Trophoblast cell (in vitro differentiated cells and primary cell): ENCODE data around the gene SYNE2.
"Not testable (repeated sequence)": the region's sequence is repeated elsewhere in the genome, so short reads cannot be mapped to it uniquely, and the experiment has no call there.

Experiments used
- DNase-seq, 2 donors: peaks; one replicate each; pipeline ENCODE4 v3.0.0-alpha.2; 2016
- H2AFZ ChIP-seq: 2 replicates; pipeline ENCODE4 v1.6.1; 2013; ENCODE audit warnings: low read length, moderate library complexity, mild to moderate bottlenecking; ENCODE audit not compliant: insufficient read depth, poor library complexity
- H2AK5ac ChIP-seq: 2 replicates; pipeline ENCODE4 v1.6.1; 2013; ENCODE audit warnings: mild to moderate bottlenecking, low read length
- H2BK120ac ChIP-seq: 2 replicates; pipeline ENCODE4 v1.6.1; 2013; ENCODE audit warnings: low read length, mild to moderate bottlenecking, moderate library complexity; ENCODE audit not compliant: insufficient read depth, poor library complexity
- H2BK12ac ChIP-seq: 2 replicates; pipeline ENCODE4 v1.6.1; 2013; ENCODE audit warnings: mild to moderate bottlenecking, low read length, moderate library complexity
- H2BK5ac ChIP-seq: 2 replicates; pipeline ENCODE4 v1.6.1; 2013; ENCODE audit warnings: low read length, low read depth, moderate library complexity, mild to moderate bottlenecking; ENCODE audit not compliant: poor library complexity
- H3K14ac ChIP-seq: 2 replicates; pipeline ENCODE4 v1.6.1; 2013; ENCODE audit warnings: mild to moderate bottlenecking, low read length
- H3K18ac ChIP-seq: 2 replicates; pipeline ENCODE4 v1.6.1; 2013; ENCODE audit warnings: mild to moderate bottlenecking, low read length
- H3K23ac ChIP-seq: 2 replicates; pipeline ENCODE4 v1.6.1; 2013; ENCODE audit warnings: low read length
- H3K27ac ChIP-seq: 2 replicates; pipeline ENCODE4 v1.5.1; 2013; ENCODE audit warnings: low read depth, mild to moderate bottlenecking, inconsistent platforms, low read length, moderate library complexity
- H3K27me3 ChIP-seq: 2 replicates; pipeline ENCODE4 v1.6.1; 2013; ENCODE audit warnings: inconsistent platforms, mild to moderate bottlenecking, low read length, moderate library complexity; ENCODE audit not compliant: insufficient read depth
- H3K36me3 ChIP-seq, 2 experiments: 1 replicate in 1 of 2; 2 replicates in 1 of 2; pipeline ENCODE4 v1.6.1; 2013; ENCODE audit warnings: low read length in 2 of 2, mild to moderate bottlenecking in 2 of 2, moderate library complexity in 1 of 2; ENCODE audit not compliant: insufficient read depth in 2 of 2, control insufficient read depth in 1 of 2
- H3K4ac ChIP-seq: 2 replicates; pipeline ENCODE4 v1.6.1; 2013; ENCODE audit warnings: low read depth, mild to moderate bottlenecking, low read length, moderate library complexity
- H3K4me1 ChIP-seq, 2 experiments: 1 replicate in 1 of 2; 2 replicates in 1 of 2; pipeline ENCODE4 v1.6.1; 2013; ENCODE audit warnings: low read length in 2 of 2, mild to moderate bottlenecking in 2 of 2, moderate library complexity in 1 of 2; ENCODE audit not compliant: insufficient read depth in 2 of 2, control insufficient read depth in 1 of 2
- H3K4me2 ChIP-seq: 2 replicates; pipeline ENCODE4 v1.6.1; 2013; ENCODE audit warnings: inconsistent platforms, mild to moderate bottlenecking, low read length, moderate library complexity
- H3K4me3 ChIP-seq: 2 replicates; pipeline ENCODE4 v1.5.1; 2013; ENCODE audit warnings: mild to moderate bottlenecking, low read depth, low read length, inconsistent platforms
- H3K79me1 ChIP-seq: one replicate; pipeline ENCODE4 v1.6.1; 2013; ENCODE audit warnings: low read length
- H3K79me2 ChIP-seq: 2 replicates; pipeline ENCODE4 v1.6.1; 2013; ENCODE audit warnings: low read length, mild to moderate bottlenecking; ENCODE audit not compliant: control insufficient read depth, insufficient read depth, poor library complexity
- H3K9ac ChIP-seq: 2 replicates; pipeline ENCODE4 v1.6.1; 2013; ENCODE audit warnings: mild to moderate bottlenecking, low read length
- H3K9me3 ChIP-seq: 2 replicates; pipeline ENCODE4 v1.6.1; 2013; ENCODE audit warnings: low read depth, mild to moderate bottlenecking, control low read depth, inconsistent platforms, low read length; ENCODE audit not compliant: insufficient read depth
- H4K12ac ChIP-seq: 2 replicates; pipeline ENCODE4 v1.6.1; 2013; ENCODE audit warnings: low read depth, mild to moderate bottlenecking, low read length, moderate library complexity
- H4K8ac ChIP-seq: 2 replicates; pipeline ENCODE4 v1.6.1; 2013; ENCODE audit warnings: low read depth, mild to moderate bottlenecking, low read length, moderate library complexity
- H4K91ac ChIP-seq: one replicate; pipeline ENCODE4 v1.6.1; 2013; ENCODE audit warnings: low read depth, mild to moderate bottlenecking, low read length, moderate library complexity
- whole genome bisulfite sequencing: extraction: QIAGEN DNeasy Blood & Tissue Kit; methylation state at CpG from one replicate; pipeline ENCODE4 v1.1.7; 2013; ENCODE audit warnings: missing lambda C conversion rate; ENCODE audit not compliant: insufficient read length, insufficient coverage; ENCODE audit errors: extremely low coverage; 5-methylcytosine and 5-hydroxymethylcytosine counted together

The SYNE2 gene

GRCh38 chr14:63864775-63865174, 12.0 kb downstream of the SYNE2 start:
- WGBS, result no CpG with 5 or more reads among the region's 2 CpGs
- H3K27me3 ChIP-seq, H3K4me1 ChIP-seq, H2BK12ac ChIP-seq, H2BK5ac ChIP-seq, H2BK120ac ChIP-seq, H4K12ac ChIP-seq, H3K9ac ChIP-seq, H2AFZ ChIP-seq, H3K14ac ChIP-seq, H3K27ac ChIP-seq, H3K4ac ChIP-seq, H4K91ac ChIP-seq, H3K4me2 ChIP-seq, H3K79me1 ChIP-seq, H3K18ac ChIP-seq, H3K36me3 ChIP-seq, H3K79me2 ChIP-seq, DNase-seq, H3K9me3 ChIP-seq, H3K4me3 ChIP-seq, H4K8ac ChIP-seq, H3K23ac ChIP-seq, H2AK5ac ChIP-seq: not testable (repeated sequence)

GRCh38 chr14:63867933-63868921, 15.4 kb downstream of the SYNE2 start:
- Histone ChIP-seq H3K9me3 (no peaks in the 10 kb centered on the region), H2BK12ac (no peak overlapping the region), H3K27ac (no peak overlapping the region), H3K27me3 (no peaks in the 10 kb centered on the region), H3K4me3 (no peak overlapping the region), H2BK5ac (no peak overlapping the region), H3K14ac (no peak overlapping the region), H4K91ac (no peak overlapping the region), H3K79me2 (no peaks in the 10 kb centered on the region), H3K4ac (no peak overlapping the region), H3K4me2 (no peak overlapping the region), H3K23ac (no peak overlapping the region), H4K8ac (no peak overlapping the region), H3K79me1 (no peaks in the 10 kb centered on the region), H3K4me1 (peaks cover 3 to 9% of the 10 kb centered on the region in 2 experiments), H2AK5ac (no peak overlapping the region), H3K18ac (no peak overlapping the region), H2AFZ (no peak overlapping the region), H3K9ac (no peak overlapping the region), H2BK120ac (no peak overlapping the region), H3K36me3 (no peaks in the 10 kb centered on the region), H4K12ac (no peak overlapping the region)
- peak; percentile 14 to 85 for DNase-seq
- WGBS, result no CpG with 5 or more reads among the region's 6 CpGs

DNA sequence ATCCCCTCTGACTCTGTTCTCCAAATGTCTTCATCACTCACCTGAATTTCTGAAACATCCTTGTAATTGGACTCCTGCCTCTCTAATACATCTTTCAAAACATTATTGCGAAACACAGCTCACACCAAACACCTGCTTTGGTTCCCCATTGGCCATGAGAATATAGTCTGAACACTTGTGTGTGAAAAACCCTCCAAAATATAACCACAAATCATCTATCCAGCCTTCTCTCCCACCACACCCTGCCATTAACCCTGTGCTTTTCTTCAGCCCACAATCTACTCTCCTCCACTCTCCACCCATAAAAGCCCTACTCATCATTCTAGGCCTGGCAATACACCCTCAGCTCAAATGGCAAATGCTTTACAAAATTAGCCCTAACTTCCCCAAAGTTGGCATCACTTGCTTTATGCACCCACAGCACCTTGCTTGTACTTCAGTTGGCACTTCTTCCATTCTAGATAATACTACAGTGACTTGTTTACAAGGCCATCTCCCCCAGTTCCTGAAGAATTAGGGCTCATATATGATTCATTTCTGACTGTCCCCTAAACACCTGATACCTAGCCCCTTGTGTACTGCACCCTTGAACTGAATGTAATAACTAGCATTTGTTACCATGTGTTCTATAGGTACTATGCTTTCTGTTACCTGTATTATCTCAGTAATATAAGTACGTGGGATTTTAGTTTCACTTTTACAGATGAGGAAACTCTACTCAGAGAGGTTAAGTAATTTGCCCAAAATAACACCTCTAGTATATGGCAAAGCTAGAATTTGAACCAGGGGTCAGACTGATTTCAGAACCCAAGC, 17.3 kb downstream of the SYNE2 start:
- H3K27ac ChIP-seq, H2BK120ac ChIP-seq, H3K9ac ChIP-seq, H3K18ac ChIP-seq, H4K8ac ChIP-seq, H3K27me3 ChIP-seq, H3K23ac ChIP-seq, H3K4me2 ChIP-seq, H3K9me3 ChIP-seq, H2BK5ac ChIP-seq, H4K91ac ChIP-seq, H3K4me3 ChIP-seq, H3K79me2 ChIP-seq, H3K14ac ChIP-seq, H3K4ac ChIP-seq, H4K12ac ChIP-seq, H3K36me3 ChIP-seq, H3K79me1 ChIP-seq, H2AK5ac ChIP-seq, DNase-seq, H2BK12ac ChIP-seq, H2AFZ ChIP-seq, H3K4me1 ChIP-seq: not testable (repeated sequence)
- no CpG with 5 or more reads among the region's 2 CpGs for WGBS

DNA sequence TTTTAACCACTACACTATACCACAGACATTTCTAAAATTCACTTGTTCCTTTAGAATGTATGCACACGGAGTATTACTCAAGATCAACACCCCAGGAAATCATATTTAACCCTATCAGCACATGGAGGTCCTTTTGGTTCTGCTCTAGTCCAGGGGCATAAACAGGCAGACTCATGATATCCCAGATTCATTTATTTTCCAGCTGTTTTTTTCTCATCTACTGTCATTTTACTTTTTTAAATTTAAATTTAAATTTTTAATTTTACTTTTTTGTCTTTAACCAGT, 17.9 kb downstream of the SYNE2 start:
- H3K23ac ChIP-seq, H3K4me2 ChIP-seq, H3K79me2 ChIP-seq, H3K27ac ChIP-seq, DNase-seq, H3K14ac ChIP-seq, H3K4me1 ChIP-seq, H3K9ac ChIP-seq, H3K9me3 ChIP-seq, H3K79me1 ChIP-seq, H3K4me3 ChIP-seq, H2AFZ ChIP-seq, H2AK5ac ChIP-seq, H2BK5ac ChIP-seq, H4K12ac ChIP-seq, H3K4ac ChIP-seq, H2BK120ac ChIP-seq, H4K8ac ChIP-seq, H3K27me3 ChIP-seq, H2BK12ac ChIP-seq, H3K36me3 ChIP-seq, H3K18ac ChIP-seq, H4K91ac ChIP-seq: not testable (repeated sequence)
- WGBS, result no CpG with 5 or more reads among the region's 1 CpG
